WTC11 (cell line): ENCODE measurements around the gene KRTAP1-5. TPM values are rescaled to one million over a fixed set of nuclear protein-coding genes. Genes with fewer than 3 reads are reported as not detected.

ENCODE experiments used
- ATAC-seq: fragments of 200-7000 bp; cut with Tn5 transposase; 2 replicates; pipeline ENCODE4 v1.10.0; 2021; ENCODE audit warnings: mild to moderate bottlenecking, moderate library complexity
- CTCF ChIA-PET: fragments of 300-600 bp; sonication (Branson Sonifier 250); formaldehyde crosslinking; loops from one replicate; lab custom pipeline; 2021; ENCODE audit warnings: antibody characterized with exemption; lab: Charles Lee
- POLR2A ChIA-PET: fragments of 350-600 bp; sonication (Branson Sonifier 250); formaldehyde crosslinking; loops from one replicate; lab custom pipeline; 2021; ENCODE audit warnings: antibody characterized with exemption; lab: Charles Lee
- DNase-seq: peaks from one replicate; pipeline ENCODE4 v3.0.0; 2021; ENCODE audit warnings: low spot score
- H3K27ac Mint-ChIP-seq: 2 replicates; pipeline ENCODE4 v1.8.0; 2021; ENCODE audit warnings: mixed read lengths
- H3K27me3 Mint-ChIP-seq: 2 replicates; pipeline ENCODE4 v1.8.0; 2021; ENCODE audit warnings: low read depth, mild to moderate bottlenecking, moderate library complexity, mixed read lengths
- H3K36me3 Mint-ChIP-seq: 2 replicates; pipeline ENCODE4 v1.8.0; 2021; ENCODE audit warnings: mixed read lengths
- H3K4me1 Mint-ChIP-seq: 2 replicates; pipeline ENCODE4 v1.8.0; 2022; ENCODE audit warnings: mixed read lengths
- H3K4me3 Mint-ChIP-seq: 2 replicates; pipeline ENCODE4 v1.8.0; 2021; ENCODE audit warnings: mild to moderate bottlenecking, moderate library complexity, mixed read lengths
- H3K9me3 Mint-ChIP-seq: 2 replicates; pipeline ENCODE4 v1.8.0; 2021; ENCODE audit warnings: mixed read lengths
- ATF1 ChIP-seq: sonication (generic); formaldehyde crosslinking; IDR thresholded peaks from 2 replicates; pipeline ENCODE4 v1.8.1; 2023; ENCODE audit warnings: mild to moderate bottlenecking, moderate library complexity, missing genetic modification reagents
- FOXJ3 ChIP-seq: sonication (generic); formaldehyde crosslinking; IDR thresholded peaks from 2 replicates; pipeline ENCODE4 v1.9.0; 2021; ENCODE audit warnings: missing genetic modification reagents, mild to moderate bottlenecking, borderline replicate concordance
- JUN ChIP-seq: sonication (generic); formaldehyde crosslinking; IDR thresholded peaks from 2 replicates; pipeline ENCODE4 v1.8.0; 2023; ENCODE audit warnings: mild to moderate bottlenecking, missing genetic modification reagents
- NFYB ChIP-seq: sonication (generic); formaldehyde crosslinking; conservative IDR thresholded peaks from 2 replicates; pipeline ENCODE4 v1.8.0; 2022; ENCODE audit warnings: low read depth, missing genetic modification reagents
- NR1H2 ChIP-seq: sonication (generic); formaldehyde crosslinking; IDR thresholded peaks from 2 replicates; pipeline ENCODE4 v1.9.0; 2021; ENCODE audit warnings: mild to moderate bottlenecking, moderate library complexity, missing genetic modification reagents
- NR3C1 ChIP-seq: sonication (generic); formaldehyde crosslinking; conservative IDR thresholded peaks from 2 replicates; pipeline ENCODE4 v1.8.1; 2023; ENCODE audit warnings: low read depth, mild to moderate bottlenecking, missing genetic modification reagents
- OVOL2 ChIP-seq: fragments of 250-450 bp; sonication (Bioruptor Pico); IDR thresholded peaks from 2 replicates; pipeline ENCODE4 v1.9.0; 2021; ENCODE audit warnings: mild to moderate bottlenecking, borderline replicate concordance
- PRRX2 ChIP-seq: fragments of 250-450 bp; sonication (Bioruptor Pico); IDR thresholded peaks from 2 replicates; pipeline ENCODE4 v1.8.0; 2021; ENCODE audit warnings: mild to moderate bottlenecking
- RELA ChIP-seq: sonication (generic); formaldehyde crosslinking; IDR thresholded peaks from 2 replicates; pipeline ENCODE4 v1.8.1; 2022; ENCODE audit warnings: missing genetic modification reagents, mild to moderate bottlenecking, borderline replicate concordance
- RORB ChIP-seq: fragments of 250-450 bp; sonication (Bioruptor Pico); IDR thresholded peaks from 2 replicates; pipeline ENCODE4 v1.9.0; 2021; ENCODE audit warnings: mild to moderate bottlenecking
- ZNF121 ChIP-seq: sonication (generic); formaldehyde crosslinking; IDR thresholded peaks from 2 replicates; pipeline ENCODE4 v1.8.0; 2023; ENCODE audit warnings: missing genetic modification reagents
- total RNA-seq: library from RNA; stranded (reverse); gene quantifications from 3 replicates; pipeline ENCODE4 v1.2.3, GENCODE V29; 2021
- TF ChIP-seq, protein P1 (sequence below): sonication (generic); formaldehyde crosslinking; IDR thresholded peaks from 2 replicates; pipeline ENCODE4 v1.8.1; 2022; ENCODE audit warnings: mild to moderate bottlenecking, missing genetic modification reagents, moderate library complexity, borderline replicate concordance
- TF ChIP-seq, protein P2 (sequence below): fragments of 250-450 bp; sonication (Bioruptor Pico); IDR thresholded peaks from 2 replicates; pipeline ENCODE4 v1.9.0; 2021; ENCODE audit warnings: mild to moderate bottlenecking
- TF ChIP-seq, protein P3 (sequence below): sonication (generic); formaldehyde crosslinking; IDR thresholded peaks from 2 replicates; pipeline ENCODE4 v1.8.0; 2023; ENCODE audit warnings: mild to moderate bottlenecking, missing genetic modification reagents
- TF ChIP-seq, protein P4 (sequence below): sonication (generic); formaldehyde crosslinking; conservative IDR thresholded peaks from 2 replicates; pipeline ENCODE4 v1.8.1; 2023; ENCODE audit warnings: mild to moderate bottlenecking, low read depth, missing genetic modification reagents, moderate library complexity
- TF ChIP-seq, protein P5 (sequence below): sonication (generic); formaldehyde crosslinking; IDR thresholded peaks from 2 replicates; pipeline ENCODE4 v1.8.1; 2022; ENCODE audit warnings: low read depth, mild to moderate bottlenecking, moderate library complexity, missing genetic modification reagents, borderline replicate concordance
- TF ChIP-seq, protein P6 (sequence below): sonication (generic); formaldehyde crosslinking; IDR thresholded peaks from 2 replicates; pipeline ENCODE4 v1.8.1; 2023; ENCODE audit warnings: mild to moderate bottlenecking, missing genetic modification reagents, moderate library complexity

The KRTAP1-5 gene
- total RNA-seq, 1 experiment from 2014 or later: not detected

DNA sequence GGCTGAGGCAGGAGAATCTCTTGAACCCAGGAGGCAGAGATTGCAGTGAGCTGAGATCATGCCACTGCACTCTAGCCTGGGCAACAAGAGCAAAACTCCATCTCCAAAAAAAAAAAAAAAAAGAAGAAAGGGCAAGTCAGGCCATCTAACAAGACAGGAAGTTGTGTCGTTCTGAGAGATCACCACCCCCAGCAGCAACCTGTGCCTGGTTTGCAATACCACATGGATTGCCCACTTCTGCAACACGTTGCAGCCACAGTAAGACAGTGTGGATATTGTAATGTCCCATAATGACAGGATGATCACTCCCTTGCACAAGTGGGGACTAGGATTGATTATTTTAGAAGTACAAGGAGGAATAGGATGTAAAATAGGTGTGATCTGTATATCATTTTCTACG, 42.0 kb upstream of the KRTAP1-5 start:
- ChIA-PET POLR2A (no interaction called here), CTCF (no interaction called here)
- no peak overlapping the region for H3K27ac Mint-ChIP-seq
- H3K36me3 Mint-ChIP-seq: no peaks in the 10 kb centered on the region
- no peak overlapping the region for H3K4me3 Mint-ChIP-seq
- H3K9me3 Mint-ChIP-seq: no peaks in the 10 kb centered on the region
- ATAC-seq: no peak
- no peak for DNase-seq
- H3K4me1 Mint-ChIP-seq: peaks cover 4% of the 10 kb centered on the region; the same call in 1 of the 2 replicates
- TF ChIP-seq NR3C1 (CRISPR knock-in tag) (no peak), JUN (CRISPR knock-in tag) (no peak), NR1H2 (no peak), FOXJ3 (CRISPR knock-in tag) (no peak), OVOL2 (CRISPR knock-in tag) (no peak), ATF1 (CRISPR knock-in tag) (no peak), RORB (CRISPR knock-in tag) (no peak), RELA (CRISPR knock-in tag) (no peak)
- TF ChIP-seq, protein P1, sequence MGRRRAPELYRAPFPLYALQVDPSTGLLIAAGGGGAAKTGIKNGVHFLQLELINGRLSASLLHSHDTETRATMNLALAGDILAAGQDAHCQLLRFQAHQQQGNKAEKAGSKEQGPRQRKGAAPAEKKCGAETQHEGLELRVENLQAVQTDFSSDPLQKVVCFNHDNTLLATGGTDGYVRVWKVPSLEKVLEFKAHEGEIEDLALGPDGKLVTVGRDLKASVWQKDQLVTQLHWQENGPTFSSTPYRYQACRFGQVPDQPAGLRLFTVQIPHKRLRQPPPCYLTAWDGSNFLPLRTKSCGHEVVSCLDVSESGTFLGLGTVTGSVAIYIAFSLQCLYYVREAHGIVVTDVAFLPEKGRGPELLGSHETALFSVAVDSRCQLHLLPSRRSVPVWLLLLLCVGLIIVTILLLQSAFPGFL: no peak
- TF ChIP-seq, protein P2, sequence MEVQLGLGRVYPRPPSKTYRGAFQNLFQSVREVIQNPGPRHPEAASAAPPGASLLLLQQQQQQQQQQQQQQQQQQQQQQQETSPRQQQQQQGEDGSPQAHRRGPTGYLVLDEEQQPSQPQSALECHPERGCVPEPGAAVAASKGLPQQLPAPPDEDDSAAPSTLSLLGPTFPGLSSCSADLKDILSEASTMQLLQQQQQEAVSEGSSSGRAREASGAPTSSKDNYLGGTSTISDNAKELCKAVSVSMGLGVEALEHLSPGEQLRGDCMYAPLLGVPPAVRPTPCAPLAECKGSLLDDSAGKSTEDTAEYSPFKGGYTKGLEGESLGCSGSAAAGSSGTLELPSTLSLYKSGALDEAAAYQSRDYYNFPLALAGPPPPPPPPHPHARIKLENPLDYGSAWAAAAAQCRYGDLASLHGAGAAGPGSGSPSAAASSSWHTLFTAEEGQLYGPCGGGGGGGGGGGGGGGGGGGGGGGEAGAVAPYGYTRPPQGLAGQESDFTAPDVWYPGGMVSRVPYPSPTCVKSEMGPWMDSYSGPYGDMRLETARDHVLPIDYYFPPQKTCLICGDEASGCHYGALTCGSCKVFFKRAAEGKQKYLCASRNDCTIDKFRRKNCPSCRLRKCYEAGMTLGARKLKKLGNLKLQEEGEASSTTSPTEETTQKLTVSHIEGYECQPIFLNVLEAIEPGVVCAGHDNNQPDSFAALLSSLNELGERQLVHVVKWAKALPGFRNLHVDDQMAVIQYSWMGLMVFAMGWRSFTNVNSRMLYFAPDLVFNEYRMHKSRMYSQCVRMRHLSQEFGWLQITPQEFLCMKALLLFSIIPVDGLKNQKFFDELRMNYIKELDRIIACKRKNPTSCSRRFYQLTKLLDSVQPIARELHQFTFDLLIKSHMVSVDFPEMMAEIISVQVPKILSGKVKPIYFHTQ: no peak
- TF ChIP-seq, protein P3, sequence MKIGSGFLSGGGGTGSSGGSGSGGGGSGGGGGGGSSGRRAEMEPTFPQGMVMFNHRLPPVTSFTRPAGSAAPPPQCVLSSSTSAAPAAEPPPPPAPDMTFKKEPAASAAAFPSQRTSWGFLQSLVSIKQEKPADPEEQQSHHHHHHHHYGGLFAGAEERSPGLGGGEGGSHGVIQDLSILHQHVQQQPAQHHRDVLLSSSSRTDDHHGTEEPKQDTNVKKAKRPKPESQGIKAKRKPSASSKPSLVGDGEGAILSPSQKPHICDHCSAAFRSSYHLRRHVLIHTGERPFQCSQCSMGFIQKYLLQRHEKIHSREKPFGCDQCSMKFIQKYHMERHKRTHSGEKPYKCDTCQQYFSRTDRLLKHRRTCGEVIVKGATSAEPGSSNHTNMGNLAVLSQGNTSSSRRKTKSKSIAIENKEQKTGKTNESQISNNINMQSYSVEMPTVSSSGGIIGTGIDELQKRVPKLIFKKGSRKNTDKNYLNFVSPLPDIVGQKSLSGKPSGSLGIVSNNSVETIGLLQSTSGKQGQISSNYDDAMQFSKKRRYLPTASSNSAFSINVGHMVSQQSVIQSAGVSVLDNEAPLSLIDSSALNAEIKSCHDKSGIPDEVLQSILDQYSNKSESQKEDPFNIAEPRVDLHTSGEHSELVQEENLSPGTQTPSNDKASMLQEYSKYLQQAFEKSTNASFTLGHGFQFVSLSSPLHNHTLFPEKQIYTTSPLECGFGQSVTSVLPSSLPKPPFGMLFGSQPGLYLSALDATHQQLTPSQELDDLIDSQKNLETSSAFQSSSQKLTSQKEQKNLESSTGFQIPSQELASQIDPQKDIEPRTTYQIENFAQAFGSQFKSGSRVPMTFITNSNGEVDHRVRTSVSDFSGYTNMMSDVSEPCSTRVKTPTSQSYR (CRISPR knock-in tag): no peak
- TF ChIP-seq, protein P4, sequence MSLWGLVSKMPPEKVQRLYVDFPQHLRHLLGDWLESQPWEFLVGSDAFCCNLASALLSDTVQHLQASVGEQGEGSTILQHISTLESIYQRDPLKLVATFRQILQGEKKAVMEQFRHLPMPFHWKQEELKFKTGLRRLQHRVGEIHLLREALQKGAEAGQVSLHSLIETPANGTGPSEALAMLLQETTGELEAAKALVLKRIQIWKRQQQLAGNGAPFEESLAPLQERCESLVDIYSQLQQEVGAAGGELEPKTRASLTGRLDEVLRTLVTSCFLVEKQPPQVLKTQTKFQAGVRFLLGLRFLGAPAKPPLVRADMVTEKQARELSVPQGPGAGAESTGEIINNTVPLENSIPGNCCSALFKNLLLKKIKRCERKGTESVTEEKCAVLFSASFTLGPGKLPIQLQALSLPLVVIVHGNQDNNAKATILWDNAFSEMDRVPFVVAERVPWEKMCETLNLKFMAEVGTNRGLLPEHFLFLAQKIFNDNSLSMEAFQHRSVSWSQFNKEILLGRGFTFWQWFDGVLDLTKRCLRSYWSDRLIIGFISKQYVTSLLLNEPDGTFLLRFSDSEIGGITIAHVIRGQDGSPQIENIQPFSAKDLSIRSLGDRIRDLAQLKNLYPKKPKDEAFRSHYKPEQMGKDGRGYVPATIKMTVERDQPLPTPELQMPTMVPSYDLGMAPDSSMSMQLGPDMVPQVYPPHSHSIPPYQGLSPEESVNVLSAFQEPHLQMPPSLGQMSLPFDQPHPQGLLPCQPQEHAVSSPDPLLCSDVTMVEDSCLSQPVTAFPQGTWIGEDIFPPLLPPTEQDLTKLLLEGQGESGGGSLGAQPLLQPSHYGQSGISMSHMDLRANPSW: no peak
- TF ChIP-seq, protein P5, sequence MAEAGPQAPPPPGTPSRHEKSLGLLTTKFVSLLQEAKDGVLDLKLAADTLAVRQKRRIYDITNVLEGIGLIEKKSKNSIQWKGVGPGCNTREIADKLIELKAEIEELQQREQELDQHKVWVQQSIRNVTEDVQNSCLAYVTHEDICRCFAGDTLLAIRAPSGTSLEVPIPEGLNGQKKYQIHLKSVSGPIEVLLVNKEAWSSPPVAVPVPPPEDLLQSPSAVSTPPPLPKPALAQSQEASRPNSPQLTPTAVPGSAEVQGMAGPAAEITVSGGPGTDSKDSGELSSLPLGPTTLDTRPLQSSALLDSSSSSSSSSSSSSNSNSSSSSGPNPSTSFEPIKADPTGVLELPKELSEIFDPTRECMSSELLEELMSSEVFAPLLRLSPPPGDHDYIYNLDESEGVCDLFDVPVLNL: no peak
- TF ChIP-seq, all 79 proteins: peak for 0
- H3K27me3 Mint-ChIP-seq: no peaks in the 10 kb centered on the region

DNA sequence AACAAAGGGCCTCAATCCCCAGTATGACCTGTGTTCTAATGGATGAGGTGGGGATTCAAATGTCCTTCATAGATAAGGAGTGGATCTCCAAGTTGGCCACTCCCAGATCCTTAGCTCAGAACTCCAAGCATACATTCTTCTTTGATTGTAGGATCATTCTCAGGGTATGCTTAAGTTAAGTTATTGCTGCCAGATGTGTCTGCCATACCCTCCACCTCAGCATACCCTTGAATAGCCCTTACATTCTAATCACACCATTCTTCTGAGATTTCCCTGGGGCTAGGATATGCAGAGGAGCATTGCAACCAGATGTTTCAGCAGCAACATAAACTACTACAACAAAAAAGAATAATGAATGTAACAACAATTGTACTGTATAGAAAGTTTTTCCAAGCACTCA, 40.3 kb upstream of the KRTAP1-5 start:
- Mint-ChIP-seq H3K4me1 (peaks cover 4% of the 10 kb centered on the region; the same call in 1 of the 2 replicates), H3K27me3 (no peaks in the 10 kb centered on the region), H3K9me3 (no peaks in the 10 kb centered on the region), H3K27ac (no peak overlapping the region), H3K36me3 (no peaks in the 10 kb centered on the region), H3K4me3 (no peak overlapping the region)
- POLR2A ChIA-PET: no interaction called here
- no peak for ATAC-seq
- DNase-seq: no peak
- CTCF ChIA-PET: no interaction called here
- TF ChIP-seq ZNF121 (CRISPR knock-in tag): no peak
- TF ChIP-seq NFYB: no peak
- no peak for TF ChIP-seq ATF1 (CRISPR knock-in tag)
- TF ChIP-seq, protein P6, sequence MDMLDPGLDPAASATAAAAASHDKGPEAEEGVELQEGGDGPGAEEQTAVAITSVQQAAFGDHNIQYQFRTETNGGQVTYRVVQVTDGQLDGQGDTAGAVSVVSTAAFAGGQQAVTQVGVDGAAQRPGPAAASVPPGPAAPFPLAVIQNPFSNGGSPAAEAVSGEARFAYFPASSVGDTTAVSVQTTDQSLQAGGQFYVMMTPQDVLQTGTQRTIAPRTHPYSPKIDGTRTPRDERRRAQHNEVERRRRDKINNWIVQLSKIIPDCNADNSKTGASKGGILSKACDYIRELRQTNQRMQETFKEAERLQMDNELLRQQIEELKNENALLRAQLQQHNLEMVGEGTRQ (CRISPR knock-in tag): no peak
- TF ChIP-seq PRRX2 (CRISPR knock-in tag): no peak
